ENCODE data around the gene TTC28.
A peak's percentile ranks its signal among the peaks of the same experiment; 100 is the strongest.
"Not testable (repeated sequence)": the region's sequence is repeated elsewhere in the genome, so short reads cannot be mapped to it uniquely, and the experiment has no call there.

The TTC28 gene

GRCh38 chr22:28394513-28395110 lies 285.0 kb downstream of the TTC28 start:
- Histone ChIP-seq H3K36me3 (ENCODE audit: insufficient read depth, low read length) (no peaks in the 10 kb centered on the region), H2AFZ (ENCODE audit: low read length, unreplicated experiment) (no peak overlapping the region), H3K27ac (ENCODE audit: low read depth, low read length) (no peak overlapping the region), H3K27me3 (ENCODE audit: insufficient read depth, low read length) (no peaks in the 10 kb centered on the region), H3K4me3 (ENCODE audit: low read depth, low read length) (no peak overlapping the region), H3K4me1 (ENCODE audit: control insufficient read depth, insufficient read depth, low read length, unreplicated experiment) (peaks cover 24% of the 10 kb centered on the region), H3K79me2 (ENCODE audit: control insufficient read depth, insufficient read depth, low read length, unreplicated experiment) (no peaks in the 10 kb centered on the region)

DNA sequence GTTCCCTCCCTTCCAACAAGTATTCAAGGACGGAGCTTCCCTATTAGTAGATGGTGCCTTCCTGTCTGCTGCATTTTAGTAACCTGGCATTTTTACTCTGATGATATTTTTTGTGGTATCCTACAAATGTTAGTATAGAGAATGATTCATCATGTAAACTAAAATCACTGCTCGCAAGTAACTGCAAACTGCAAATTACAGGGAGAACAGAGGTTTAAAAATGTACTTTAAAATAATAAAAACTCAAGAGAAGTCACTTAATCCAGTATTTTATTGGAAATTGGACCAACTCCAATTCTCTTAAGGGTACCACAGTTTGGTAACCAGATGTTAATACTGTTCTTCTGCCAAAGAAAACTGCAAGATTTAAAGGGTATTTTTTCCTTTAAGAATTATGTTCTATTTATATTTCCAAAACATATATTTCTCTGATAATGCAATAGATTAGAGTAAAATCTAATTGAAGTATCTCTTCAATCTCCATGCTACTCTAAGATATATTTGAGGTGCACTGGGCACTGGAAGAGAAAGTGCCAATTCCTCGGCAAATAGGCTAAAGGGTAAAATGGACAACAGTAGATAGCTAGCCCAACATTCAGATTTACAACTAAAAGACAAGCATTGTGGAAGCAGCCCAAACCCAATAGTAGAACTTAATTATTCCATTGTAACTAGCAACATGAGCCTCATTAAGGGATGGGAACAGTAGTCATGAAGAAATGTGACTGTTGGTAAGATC lies 298.0 kb downstream of the TTC28 start:
- no peak overlapping the region for H3K4me3 ChIP-seq (ENCODE audit: low read depth, low read length)
- H3K27ac ChIP-seq (ENCODE audit: low read depth, low read length), result 0 out of 2 replicates have a peak overlapping the region, but pooled peaks have one; percentile 23
- H3K27me3 ChIP-seq (ENCODE audit: insufficient read depth, low read length), result no peaks in the 10 kb centered on the region
- H3K4me1 ChIP-seq (ENCODE audit: control insufficient read depth, insufficient read depth, low read length, unreplicated experiment), result peaks cover 19% of the 10 kb centered on the region
- no peak overlapping the region for H2AFZ ChIP-seq (ENCODE audit: low read length, unreplicated experiment)
- no peaks in the 10 kb centered on the region for H3K36me3 ChIP-seq (ENCODE audit: insufficient read depth, low read length)
- H3K79me2 ChIP-seq (ENCODE audit: control insufficient read depth, insufficient read depth, low read length, unreplicated experiment), result no peaks in the 10 kb centered on the region

DNA sequence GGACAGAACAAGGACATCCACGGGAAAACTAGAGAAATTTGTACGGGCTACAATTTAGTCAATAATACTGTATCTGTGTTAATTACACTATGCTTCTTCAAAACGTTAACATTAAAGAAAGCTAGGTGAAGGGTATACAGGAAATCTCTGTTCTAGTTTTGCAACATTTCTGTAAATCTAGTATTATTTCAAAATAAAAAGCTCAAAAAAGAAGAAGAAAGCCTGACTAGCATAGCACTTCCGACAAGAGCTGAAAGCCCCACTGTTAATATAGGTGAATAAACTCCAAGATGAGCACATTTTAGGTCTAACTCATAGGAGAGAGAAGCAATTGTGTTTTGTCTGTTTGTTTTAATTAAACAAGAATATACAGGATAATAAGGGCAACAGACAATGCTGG lies 299.7 kb downstream of the TTC28 start:
- Histone ChIP-seq H3K4me3 (ENCODE audit: low read depth, low read length) (no peak overlapping the region), H3K36me3 (ENCODE audit: insufficient read depth, low read length) (no peaks in the 10 kb centered on the region), H3K27ac (ENCODE audit: low read depth, low read length) (no peak overlapping the region), H2AFZ (ENCODE audit: low read length, unreplicated experiment) (no peak overlapping the region), H3K79me2 (ENCODE audit: control insufficient read depth, insufficient read depth, low read length, unreplicated experiment) (no peaks in the 10 kb centered on the region), H3K27me3 (ENCODE audit: insufficient read depth, low read length) (no peaks in the 10 kb centered on the region), H3K4me1 (ENCODE audit: control insufficient read depth, insufficient read depth, low read length, unreplicated experiment) (peaks cover 22% of the 10 kb centered on the region)

DNA sequence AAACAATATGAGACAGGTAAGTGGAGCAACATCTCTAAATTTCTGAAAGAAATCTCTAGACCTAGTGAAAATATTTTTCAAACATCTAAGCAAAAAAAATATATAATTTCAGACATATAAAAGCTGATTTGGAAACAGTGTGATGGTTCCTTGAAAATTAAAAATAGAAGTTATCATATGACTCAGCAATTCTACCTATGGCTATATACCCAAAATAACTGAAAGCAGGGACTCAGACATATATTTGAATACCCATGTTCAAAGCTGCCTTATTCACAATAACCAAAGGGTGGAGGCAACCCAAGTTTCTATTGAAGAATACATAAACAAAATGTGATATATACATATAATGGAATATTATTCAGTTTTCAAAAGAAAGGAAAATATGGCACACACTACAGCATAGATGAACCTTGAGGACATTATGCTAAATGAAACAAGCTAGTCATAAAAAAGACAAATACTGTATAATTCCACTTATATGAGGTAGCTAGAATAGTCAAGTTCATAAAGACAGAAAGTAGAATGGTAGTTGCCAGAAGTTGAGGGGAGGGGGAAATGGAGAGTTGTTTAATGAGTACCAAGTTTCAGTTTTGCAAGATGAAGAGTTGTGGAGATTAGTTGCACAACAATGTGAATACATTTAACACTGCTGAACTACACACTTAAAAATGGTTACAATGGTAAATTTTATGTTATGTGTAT lies 300.4 kb downstream of the TTC28 start:
- H3K27ac ChIP-seq (ENCODE audit: low read depth, low read length), result no peak overlapping the region

DNA sequence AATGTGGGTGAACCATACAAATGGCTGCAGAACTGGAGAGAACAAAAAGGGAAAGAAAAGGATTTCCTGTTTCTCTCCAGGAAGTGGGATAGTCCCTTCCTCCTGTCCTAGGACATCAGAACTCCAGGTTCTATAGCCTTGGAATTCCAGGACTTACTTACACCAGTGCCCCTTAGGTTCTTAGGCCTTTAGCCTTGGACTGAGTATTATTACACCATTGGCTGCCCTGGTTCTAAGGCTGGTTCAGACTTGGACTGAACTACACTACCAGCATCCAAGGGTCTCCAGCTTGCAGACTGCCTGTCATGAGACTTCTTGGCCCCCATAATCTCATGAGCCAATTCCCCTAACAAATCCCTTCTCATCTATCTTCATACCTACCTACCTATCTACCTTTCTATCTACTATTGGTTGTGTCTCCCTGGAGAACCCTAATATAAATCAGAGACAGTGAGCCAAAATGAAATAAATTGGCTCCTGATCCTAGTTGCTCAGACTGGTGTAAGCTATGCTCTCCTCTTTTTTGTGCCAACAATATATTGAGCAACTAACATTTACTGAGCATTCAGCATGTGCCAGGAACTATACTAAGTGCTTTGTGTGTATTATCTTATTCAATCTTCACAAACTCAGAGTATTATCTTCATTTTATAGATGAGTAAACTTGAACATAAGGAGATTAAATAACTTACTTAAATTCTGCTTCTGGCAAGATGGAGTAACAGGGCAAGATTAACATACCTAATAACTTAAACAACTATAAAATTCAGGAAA lies 303.7 kb downstream of the TTC28 start:
- Histone ChIP-seq H3K27ac (ENCODE audit: low read depth, low read length) (no peak overlapping the region), H3K4me1 (ENCODE audit: control insufficient read depth, insufficient read depth, low read length, unreplicated experiment) (peaks cover 20% of the 10 kb centered on the region), H2AFZ (ENCODE audit: low read length, unreplicated experiment) (no peak overlapping the region), H3K27me3 (ENCODE audit: insufficient read depth, low read length) (no peaks in the 10 kb centered on the region), H3K36me3 (ENCODE audit: insufficient read depth, low read length) (no peaks in the 10 kb centered on the region), H3K4me3 (ENCODE audit: low read depth, low read length) (no peak overlapping the region), H3K79me2 (ENCODE audit: control insufficient read depth, insufficient read depth, low read length, unreplicated experiment) (no peaks in the 10 kb centered on the region)

More for the DNA sequence above, 300.4 kb downstream of the TTC28 start:
- Histone ChIP-seq H3K27me3 (ENCODE audit: insufficient read depth, low read length) (no peaks in the 10 kb centered on the region), H3K36me3 (ENCODE audit: insufficient read depth, low read length) (no peaks in the 10 kb centered on the region), H2AFZ (ENCODE audit: low read length, unreplicated experiment) (no peak overlapping the region), H3K4me1 (ENCODE audit: control insufficient read depth, insufficient read depth, low read length, unreplicated experiment) (peaks cover 23% of the 10 kb centered on the region), H3K79me2 (ENCODE audit: control insufficient read depth, insufficient read depth, low read length, unreplicated experiment) (no peaks in the 10 kb centered on the region), H3K4me3 (ENCODE audit: low read depth, low read length) (no peak overlapping the region)

GRCh38 chr22:28373831-28374230 lies 305.8 kb downstream of the TTC28 start:
- Histone ChIP-seq H3K27ac (ENCODE audit: low read depth, low read length) (no peak overlapping the region), H3K4me1 (ENCODE audit: control insufficient read depth, insufficient read depth, low read length, unreplicated experiment) (peaks cover 11% of the 10 kb centered on the region), H2AFZ (ENCODE audit: low read length, unreplicated experiment) (no peak overlapping the region), H3K27me3 (ENCODE audit: insufficient read depth, low read length) (no peaks in the 10 kb centered on the region), H3K79me2 (ENCODE audit: control insufficient read depth, insufficient read depth, low read length, unreplicated experiment) (no peaks in the 10 kb centered on the region), H3K36me3 (ENCODE audit: insufficient read depth, low read length) (no peaks in the 10 kb centered on the region), H3K4me3 (ENCODE audit: low read depth, low read length) (no peak overlapping the region)

GRCh38 chr22:28369854-28370253 lies 309.8 kb downstream of the TTC28 start:
- Histone ChIP-seq H3K4me3 (ENCODE audit: low read depth, low read length) (no peak overlapping the region), H3K27ac (ENCODE audit: low read depth, low read length) (no peak overlapping the region), H3K4me1 (ENCODE audit: control insufficient read depth, insufficient read depth, low read length, unreplicated experiment) (peaks cover 8% of the 10 kb centered on the region), H3K79me2 (ENCODE audit: control insufficient read depth, insufficient read depth, low read length, unreplicated experiment) (no peaks in the 10 kb centered on the region), H2AFZ (ENCODE audit: low read length, unreplicated experiment) (no peak overlapping the region), H3K36me3 (ENCODE audit: insufficient read depth, low read length) (no peaks in the 10 kb centered on the region), H3K27me3 (ENCODE audit: insufficient read depth, low read length) (no peaks in the 10 kb centered on the region)

GRCh38 chr22:28366856-28367255 lies 312.8 kb downstream of the TTC28 start:
- Histone ChIP-seq H3K36me3 (ENCODE audit: insufficient read depth, low read length) (no peaks in the 10 kb centered on the region), H3K27ac (ENCODE audit: low read depth, low read length) (no peak overlapping the region), H3K4me1 (ENCODE audit: control insufficient read depth, insufficient read depth, low read length, unreplicated experiment) (no peaks in the 10 kb centered on the region), H3K27me3 (ENCODE audit: insufficient read depth, low read length) (no peaks in the 10 kb centered on the region), H3K4me3 (ENCODE audit: low read depth, low read length) (no peak overlapping the region), H2AFZ (ENCODE audit: low read length, unreplicated experiment) (no peak overlapping the region), H3K79me2 (ENCODE audit: control insufficient read depth, insufficient read depth, low read length, unreplicated experiment) (no peaks in the 10 kb centered on the region)

DNA sequence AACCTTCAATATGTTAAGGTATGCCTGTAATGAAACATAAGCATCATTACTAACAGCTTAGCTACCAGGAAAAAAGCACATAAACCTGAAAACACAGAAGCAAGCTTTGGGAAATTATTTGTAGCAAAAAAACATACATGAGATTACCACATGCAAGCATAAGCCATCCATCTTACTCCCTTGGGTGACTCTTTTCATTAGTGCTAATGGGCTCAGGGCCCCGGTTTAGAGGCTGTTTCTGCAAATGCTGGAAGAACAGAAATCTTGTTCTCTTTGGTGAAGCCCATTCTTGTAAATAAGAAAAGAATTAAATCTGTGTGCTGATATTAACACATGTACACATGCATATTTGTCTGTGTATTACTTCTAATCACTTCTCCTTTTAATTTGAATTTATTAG lies 314.3 kb downstream of the TTC28 start:
- Histone ChIP-seq H3K36me3 (ENCODE audit: insufficient read depth, low read length) (no peaks in the 10 kb centered on the region), H3K79me2 (ENCODE audit: control insufficient read depth, insufficient read depth, low read length, unreplicated experiment) (no peaks in the 10 kb centered on the region), H3K4me3 (ENCODE audit: low read depth, low read length) (no peak overlapping the region), H2AFZ (ENCODE audit: low read length, unreplicated experiment) (no peak overlapping the region), H3K27me3 (ENCODE audit: insufficient read depth, low read length) (no peaks in the 10 kb centered on the region), H3K4me1 (ENCODE audit: control insufficient read depth, insufficient read depth, low read length, unreplicated experiment) (no peaks in the 10 kb centered on the region), H3K27ac (ENCODE audit: low read depth, low read length) (no peak overlapping the region)

- H3K79me2 ChIP-seq (ENCODE audit: control insufficient read depth, insufficient read depth, low read length, unreplicated experiment); H3K27me3 ChIP-seq (ENCODE audit: insufficient read depth, low read length); H3K4me1 ChIP-seq (ENCODE audit: control insufficient read depth, insufficient read depth, low read length, unreplicated experiment); H3K36me3 ChIP-seq (ENCODE audit: insufficient read depth, low read length); H2AFZ ChIP-seq (ENCODE audit: low read length, unreplicated experiment); H3K27ac ChIP-seq (ENCODE audit: low read depth, low read length); H3K4me3 ChIP-seq (ENCODE audit: low read depth, low read length): not testable (repeated sequence)
These were observed 315.5 kb downstream of the TTC28 start for GRCh38 chr22:28364105-28364504.
